GM18508 (cell line): ENCODE results near the gene NTM.

Source experiments
- ATAC-seq: cut with Tn5 transposase; IDR thresholded peaks from one replicate; pipeline ENCODE4 v1.9.1; 2021; ENCODE audit warnings: moderate number of reproducible peaks; ENCODE audit not compliant: insufficient read depth, unreplicated experiment

Gene NTM

GRCh38 chr11:131661132-131661531 is 290.7 kb downstream of the NTM start:
- ATAC-seq: no peak

GRCh38 chr11:131662317-131662972 is 292.0 kb downstream of the NTM start:
- no peak for ATAC-seq

- ATAC-seq: no peak
Measured at GRCh38 chr11:131662993-131663392, 292.6 kb downstream of the NTM start.

GRCh38 chr11:131663405-131664200 is 293.2 kb downstream of the NTM start:
- no peak for ATAC-seq

- no peak for ATAC-seq
Measured at GRCh38 chr11:131664293-131664692, 293.9 kb downstream of the NTM start.

- ATAC-seq: no peak
Measured at GRCh38 chr11:131664816-131665215, 294.4 kb downstream of the NTM start.

- ATAC-seq: no peak
Measured at GRCh38 chr11:131665344-131665968, 295.0 kb downstream of the NTM start.

- ATAC-seq: no peak
Measured at GRCh38 chr11:131666006-131666405, 295.6 kb downstream of the NTM start.

GRCh38 chr11:131666617-131667016 is 296.2 kb downstream of the NTM start:
- ATAC-seq: no peak

- no peak for ATAC-seq
Measured at GRCh38 chr11:131667566-131667965, 297.2 kb downstream of the NTM start.

GRCh38 chr11:131668500-131669400 is 298.3 kb downstream of the NTM start:
- ATAC-seq: no peak

GRCh38 chr11:131669401-131669780 is 299.0 kb downstream of the NTM start:
- ATAC-seq: no peak

GRCh38 chr11:131670876-131671275 is 300.5 kb downstream of the NTM start:
- ATAC-seq: no peak

GRCh38 chr11:131671320-131671719 is 300.9 kb downstream of the NTM start:
- no peak for ATAC-seq

GRCh38 chr11:131671734-131672133 is 301.3 kb downstream of the NTM start:
- ATAC-seq: no peak

- ATAC-seq: no peak
Measured at GRCh38 chr11:131672191-131672590, 301.8 kb downstream of the NTM start.

- ATAC-seq: no peak
Measured at GRCh38 chr11:131674051-131674755, 303.8 kb downstream of the NTM start.

- no peak for ATAC-seq
Measured at GRCh38 chr11:131675121-131675888, 304.9 kb downstream of the NTM start.

GRCh38 chr11:131677828-131678470 is 307.5 kb downstream of the NTM start:
- no peak for ATAC-seq
